Neural cell (in vitro differentiated cells): ENCODE measurements around the gene TRAF3. TPM values are rescaled to one million over a fixed set of nuclear protein-coding genes. Genes with fewer than 3 reads are reported as not detected.

Experiments used
- H2AFZ ChIP-seq: fragments of 200-600, 300-800 bp; sonication (generic), shearing (Covaris generic); 2 replicates; pipeline ENCODE4 v1.6.0; 2014; ENCODE audit warnings: low read depth, mild to moderate bottlenecking, antibody characterized with exemption, low read length, moderate library complexity
- H3F3A ChIP-seq: fragments of 200-600 bp; shearing (Covaris generic); 2 replicates; pipeline ENCODE4 v1.6.1; 2016; ENCODE audit warnings: mild to moderate bottlenecking, moderate library complexity, mixed read lengths, antibody characterized with exemption, low read length; ENCODE audit not compliant: insufficient read depth, poor library complexity, severe bottlenecking
- H3K27ac ChIP-seq: fragments of 200-600, 300-800 bp; sonication (generic), shearing (Covaris generic); 2 replicates; pipeline ENCODE4 v1.5.1; 2014; ENCODE audit warnings: mild to moderate bottlenecking, low read length, moderate library complexity
- H3K27me3 ChIP-seq: fragments of 300-800, 200-600 bp; sonication (generic), shearing (Covaris generic); 2 replicates; pipeline ENCODE4 v1.6.0; 2014; ENCODE audit warnings: mild to moderate bottlenecking, low read depth, low read length, moderate library complexity; ENCODE audit not compliant: insufficient read depth
- H3K36me3 ChIP-seq: fragments of 300-800, 200-600 bp; sonication (generic), shearing (Covaris generic); 2 replicates; pipeline ENCODE4 v1.5.1; 2014; ENCODE audit warnings: mild to moderate bottlenecking, antibody characterized with exemption, low read length, moderate library complexity; ENCODE audit not compliant: insufficient read depth
- H3K4me2 ChIP-seq: fragments of 300-800, 200-600 bp; sonication (generic), shearing (Covaris generic); 2 replicates; pipeline ENCODE4 v1.6.0; 2014; ENCODE audit warnings: mild to moderate bottlenecking, low read length
- H3K4me3 ChIP-seq: fragments of 300-800, 200-600 bp; sonication (generic), shearing (Covaris generic); 2 replicates; pipeline ENCODE4 v1.5.1; 2014; ENCODE audit warnings: mild to moderate bottlenecking, low read length, moderate library complexity
- H3K79me2 ChIP-seq: fragments of 200-600 bp; shearing (Covaris generic); replicated peaks from 2 replicates; pipeline ENCODE4 v1.6.0; 2014; ENCODE audit warnings: mild to moderate bottlenecking, low read length, moderate library complexity; ENCODE audit not compliant: insufficient read depth
- H3K9ac ChIP-seq: fragments of 300-800, 200-600 bp; sonication (generic), shearing (Covaris generic); 2 replicates; pipeline ENCODE4 v1.6.1; 2016; ENCODE audit warnings: mild to moderate bottlenecking, low read length, mixed read lengths
- H3K9me2 ChIP-seq: fragments of 200-600 bp; shearing (Covaris generic); 2 replicates; pipeline ENCODE4 v1.6.1; 2016; ENCODE audit warnings: mild to moderate bottlenecking, low read length, mixed read lengths; ENCODE audit not compliant: insufficient read depth
- H3K9me3 ChIP-seq: fragments of 200-600, 300-800 bp; sonication (generic), shearing (Covaris generic); 2 replicates; pipeline ENCODE4 v1.6.1; 2016; ENCODE audit warnings: mild to moderate bottlenecking, mixed run types, low read length, moderate library complexity, mixed read lengths
- H4K20me1 ChIP-seq: fragments of 200-600 bp; shearing (Covaris generic); 2 replicates; pipeline ENCODE4 v1.6.1; 2016; ENCODE audit warnings: mild to moderate bottlenecking, mixed run types; ENCODE audit not compliant: insufficient read depth
- CTCF ChIP-seq: fragments of 450-650 bp; IDR thresholded peaks from 2 replicates; pipeline ENCODE4 v1.5.1; 2014; ENCODE audit warnings: antibody characterized with exemption, mild to moderate bottlenecking, moderate library complexity; ENCODE audit not compliant: poor library complexity, severe bottlenecking
- EP300 ChIP-seq: fragments of 450-650 bp; conservative IDR thresholded peaks from 2 replicates; pipeline ENCODE4 v1.6.1; 2014; ENCODE audit warnings: antibody characterized with exemption, mild to moderate bottlenecking, moderate library complexity; ENCODE audit not compliant: poor library complexity, severe bottlenecking
- EZH2 ChIP-seq: fragments of 200-600, 300-800 bp; shearing (Covaris generic), sonication (generic); IDR thresholded peaks from 2 replicates; pipeline ENCODE4 v1.6.1; 2014; ENCODE audit warnings: antibody characterized with exemption, low read length, borderline replicate concordance, mild to moderate bottlenecking; ENCODE audit not compliant: insufficient read depth, poor library complexity, severe bottlenecking
- MXI1 ChIP-seq: fragments of 450-650 bp; conservative IDR thresholded peaks from 2 replicates; pipeline ENCODE4 v1.6.1; 2014; ENCODE audit warnings: antibody characterized with exemption, mild to moderate bottlenecking; ENCODE audit not compliant: poor library complexity, severe bottlenecking
- POLR2AphosphoS5 ChIP-seq: IDR thresholded peaks from 2 replicates; pipeline ENCODE4 v1.6.1; 2012
- RAD21 ChIP-seq: fragments of 450-650 bp; conservative IDR thresholded peaks from 2 replicates; pipeline ENCODE4 v1.6.1; 2014; ENCODE audit warnings: antibody characterized with exemption, mild to moderate bottlenecking, moderate library complexity
- REST ChIP-seq: IDR thresholded peaks from 2 replicates; pipeline ENCODE4 v1.6.1; 2012; ENCODE audit warnings: borderline replicate concordance
- SMC3 ChIP-seq: fragments of 450-650 bp; conservative IDR thresholded peaks from 2 replicates; pipeline ENCODE4 v1.6.1; 2014; ENCODE audit warnings: antibody characterized with exemption, mild to moderate bottlenecking, moderate library complexity; ENCODE audit not compliant: poor library complexity
- TAF1 ChIP-seq: IDR thresholded peaks from 2 replicates; pipeline ENCODE4 v1.6.1; 2012; ENCODE audit warnings: low read depth
- polyA plus RNA-seq: library from polyadenylated mRNA; depleted of rRNA; stranded (reverse); fragments of >200 nt; gene quantifications from 2 replicates; pipeline ENCODE4 v1.2.3, GENCODE V29; 2014

Gene TRAF3
- polyA plus RNA-seq, 1 donor from 2014 or later, result 13.3 TPM

- H3K36me3 ChIP-seq, result peaks cover 7% of the 10 kb centered on the region
These were observed 124.4 kb downstream of the TRAF3 start for GRCh38 chr14:102901633-102902032.

GRCh38 chr14:102902086-102902485 is 124.8 kb downstream of the TRAF3 start:
- H4K20me1 ChIP-seq, result no peaks in the 10 kb centered on the region
- H2AFZ ChIP-seq, result no peak overlapping the region
- peaks cover 7% of the 10 kb centered on the region for H3K36me3 ChIP-seq
- H3K27ac ChIP-seq, result no peak overlapping the region
- no peaks in the 10 kb centered on the region for H3K27me3 ChIP-seq
- H3K9me2 ChIP-seq, result no peaks in the 10 kb centered on the region
- no peaks in the 10 kb centered on the region for H3K79me2 ChIP-seq
- no peak overlapping the region for H3K9ac ChIP-seq
- no peaks in the 10 kb centered on the region for H3K9me3 ChIP-seq
- no peaks in the 10 kb centered on the region for H3F3A ChIP-seq
- H3K4me2 ChIP-seq, result no peak overlapping the region
- H3K4me3 ChIP-seq, result no peak overlapping the region
- TF ChIP-seq EP300 (no peak), SMC3 (no peak), EZH2 (no peak), MXI1 (no peak), RAD21 (no peak), CTCF (no peak), REST (no peak), POLR2AphosphoS5 (no peak)

More at GRCh38 chr14:102901633-102902032, 124.4 kb downstream of the TRAF3 start:
- no peak overlapping the region for H3K4me3 ChIP-seq
- H3K9me2 ChIP-seq, result no peaks in the 10 kb centered on the region
- TF ChIP-seq MXI1 (no peak), EP300 (no peak), CTCF (no peak), TAF1 (no peak), REST (no peak)
- H3K4me2 ChIP-seq, result no peak overlapping the region
- H4K20me1 ChIP-seq, result no peaks in the 10 kb centered on the region
- H3K79me2 ChIP-seq, result no peaks in the 10 kb centered on the region
- H3K9ac ChIP-seq, result no peak overlapping the region
- no peaks in the 10 kb centered on the region for H3K9me3 ChIP-seq
- no peak overlapping the region for H3K27ac ChIP-seq
- H3F3A ChIP-seq, result no peaks in the 10 kb centered on the region
- no peak overlapping the region for H2AFZ ChIP-seq
- no peaks in the 10 kb centered on the region for H3K27me3 ChIP-seq
